Neural cell (in vitro differentiated cells): ENCODE measurements around the gene NTNG1. TPM values are rescaled to one million over a fixed set of nuclear protein-coding genes. Genes with fewer than 3 reads are reported as not detected.

Experiments used
- H2AFZ ChIP-seq: fragments of 200-600, 300-800 bp; sonication (generic), shearing (Covaris generic); 2 replicates; pipeline ENCODE4 v1.6.0; 2014; ENCODE audit warnings: low read depth, mild to moderate bottlenecking, antibody characterized with exemption, low read length, moderate library complexity
- H3F3A ChIP-seq: fragments of 200-600 bp; shearing (Covaris generic); 2 replicates; pipeline ENCODE4 v1.6.1; 2016; ENCODE audit warnings: mild to moderate bottlenecking, moderate library complexity, mixed read lengths, antibody characterized with exemption, low read length; ENCODE audit not compliant: insufficient read depth, poor library complexity, severe bottlenecking
- H3K27ac ChIP-seq: fragments of 200-600, 300-800 bp; sonication (generic), shearing (Covaris generic); 2 replicates; pipeline ENCODE4 v1.5.1; 2014; ENCODE audit warnings: mild to moderate bottlenecking, low read length, moderate library complexity
- H3K27me3 ChIP-seq: fragments of 300-800, 200-600 bp; sonication (generic), shearing (Covaris generic); 2 replicates; pipeline ENCODE4 v1.6.0; 2014; ENCODE audit warnings: mild to moderate bottlenecking, low read depth, low read length, moderate library complexity; ENCODE audit not compliant: insufficient read depth
- H3K36me3 ChIP-seq: fragments of 300-800, 200-600 bp; sonication (generic), shearing (Covaris generic); 2 replicates; pipeline ENCODE4 v1.5.1; 2014; ENCODE audit warnings: mild to moderate bottlenecking, antibody characterized with exemption, low read length, moderate library complexity; ENCODE audit not compliant: insufficient read depth
- H3K4me2 ChIP-seq: fragments of 300-800, 200-600 bp; sonication (generic), shearing (Covaris generic); 2 replicates; pipeline ENCODE4 v1.6.0; 2014; ENCODE audit warnings: mild to moderate bottlenecking, low read length
- H3K4me3 ChIP-seq: fragments of 300-800, 200-600 bp; sonication (generic), shearing (Covaris generic); 2 replicates; pipeline ENCODE4 v1.5.1; 2014; ENCODE audit warnings: mild to moderate bottlenecking, low read length, moderate library complexity
- H3K79me2 ChIP-seq: fragments of 200-600 bp; shearing (Covaris generic); replicated peaks from 2 replicates; pipeline ENCODE4 v1.6.0; 2014; ENCODE audit warnings: mild to moderate bottlenecking, low read length, moderate library complexity; ENCODE audit not compliant: insufficient read depth
- H3K9ac ChIP-seq: fragments of 300-800, 200-600 bp; sonication (generic), shearing (Covaris generic); 2 replicates; pipeline ENCODE4 v1.6.1; 2016; ENCODE audit warnings: mild to moderate bottlenecking, low read length, mixed read lengths
- H3K9me2 ChIP-seq: fragments of 200-600 bp; shearing (Covaris generic); 2 replicates; pipeline ENCODE4 v1.6.1; 2016; ENCODE audit warnings: mild to moderate bottlenecking, low read length, mixed read lengths; ENCODE audit not compliant: insufficient read depth
- H3K9me3 ChIP-seq: fragments of 200-600, 300-800 bp; sonication (generic), shearing (Covaris generic); 2 replicates; pipeline ENCODE4 v1.6.1; 2016; ENCODE audit warnings: mild to moderate bottlenecking, mixed run types, low read length, moderate library complexity, mixed read lengths
- H4K20me1 ChIP-seq: fragments of 200-600 bp; shearing (Covaris generic); 2 replicates; pipeline ENCODE4 v1.6.1; 2016; ENCODE audit warnings: mild to moderate bottlenecking, mixed run types; ENCODE audit not compliant: insufficient read depth
- CTCF ChIP-seq: fragments of 450-650 bp; IDR thresholded peaks from 2 replicates; pipeline ENCODE4 v1.5.1; 2014; ENCODE audit warnings: antibody characterized with exemption, mild to moderate bottlenecking, moderate library complexity; ENCODE audit not compliant: poor library complexity, severe bottlenecking
- EP300 ChIP-seq: fragments of 450-650 bp; conservative IDR thresholded peaks from 2 replicates; pipeline ENCODE4 v1.6.1; 2014; ENCODE audit warnings: antibody characterized with exemption, mild to moderate bottlenecking, moderate library complexity; ENCODE audit not compliant: poor library complexity, severe bottlenecking
- EZH2 ChIP-seq: fragments of 200-600, 300-800 bp; shearing (Covaris generic), sonication (generic); IDR thresholded peaks from 2 replicates; pipeline ENCODE4 v1.6.1; 2014; ENCODE audit warnings: antibody characterized with exemption, low read length, borderline replicate concordance, mild to moderate bottlenecking; ENCODE audit not compliant: insufficient read depth, poor library complexity, severe bottlenecking
- MXI1 ChIP-seq: fragments of 450-650 bp; conservative IDR thresholded peaks from 2 replicates; pipeline ENCODE4 v1.6.1; 2014; ENCODE audit warnings: antibody characterized with exemption, mild to moderate bottlenecking; ENCODE audit not compliant: poor library complexity, severe bottlenecking
- POLR2AphosphoS5 ChIP-seq: IDR thresholded peaks from 2 replicates; pipeline ENCODE4 v1.6.1; 2012
- RAD21 ChIP-seq: fragments of 450-650 bp; conservative IDR thresholded peaks from 2 replicates; pipeline ENCODE4 v1.6.1; 2014; ENCODE audit warnings: antibody characterized with exemption, mild to moderate bottlenecking, moderate library complexity
- REST ChIP-seq: IDR thresholded peaks from 2 replicates; pipeline ENCODE4 v1.6.1; 2012; ENCODE audit warnings: borderline replicate concordance
- SMC3 ChIP-seq: fragments of 450-650 bp; conservative IDR thresholded peaks from 2 replicates; pipeline ENCODE4 v1.6.1; 2014; ENCODE audit warnings: antibody characterized with exemption, mild to moderate bottlenecking, moderate library complexity; ENCODE audit not compliant: poor library complexity
- TAF1 ChIP-seq: IDR thresholded peaks from 2 replicates; pipeline ENCODE4 v1.6.1; 2012; ENCODE audit warnings: low read depth
- polyA plus RNA-seq: library from polyadenylated mRNA; depleted of rRNA; stranded (reverse); fragments of >200 nt; gene quantifications from 2 replicates; pipeline ENCODE4 v1.2.3, GENCODE V29; 2014

Gene NTNG1
- polyA plus RNA-seq, 1 donor from 2014 or later = not detected

DNA sequence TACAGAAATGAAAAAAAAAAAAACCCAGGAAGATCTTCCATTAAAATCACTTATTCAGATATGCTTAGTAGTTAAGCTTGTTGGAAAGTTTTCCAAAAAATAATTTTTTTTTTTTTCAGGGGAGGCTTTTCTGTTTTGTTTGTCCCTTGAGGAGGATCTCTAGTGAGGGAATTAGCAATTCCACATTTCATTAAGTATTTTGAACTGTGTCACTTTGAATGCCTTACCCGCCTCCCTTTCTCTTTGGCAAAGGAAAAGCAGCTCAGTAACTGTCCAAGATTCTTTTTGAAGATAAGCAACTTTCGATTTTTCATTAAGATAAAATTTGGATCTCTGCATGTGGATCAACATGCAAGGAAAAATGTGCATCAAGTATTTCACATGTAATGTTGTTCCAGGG is 1.8 kb downstream of the NTNG1 start:
- no peaks in the 10 kb centered on the region for H3K79me2 ChIP-seq
- no peak for TF ChIP-seq SMC3
- H3K9ac ChIP-seq = no peak overlapping the region
- H3K27me3 ChIP-seq = peaks cover 49% of the 10 kb centered on the region
- no peaks in the 10 kb centered on the region for H4K20me1 ChIP-seq
- H3K9me2 ChIP-seq = no peaks in the 10 kb centered on the region
- H2AFZ ChIP-seq = no peak overlapping the region
- H3F3A ChIP-seq = no peaks in the 10 kb centered on the region
- H3K27ac ChIP-seq = no peak overlapping the region
- no peak overlapping the region for H3K4me2 ChIP-seq
- H3K9me3 ChIP-seq = no peaks in the 10 kb centered on the region
- no peaks in the 10 kb centered on the region for H3K36me3 ChIP-seq
- H3K4me3 ChIP-seq = no peak overlapping the region

DNA sequence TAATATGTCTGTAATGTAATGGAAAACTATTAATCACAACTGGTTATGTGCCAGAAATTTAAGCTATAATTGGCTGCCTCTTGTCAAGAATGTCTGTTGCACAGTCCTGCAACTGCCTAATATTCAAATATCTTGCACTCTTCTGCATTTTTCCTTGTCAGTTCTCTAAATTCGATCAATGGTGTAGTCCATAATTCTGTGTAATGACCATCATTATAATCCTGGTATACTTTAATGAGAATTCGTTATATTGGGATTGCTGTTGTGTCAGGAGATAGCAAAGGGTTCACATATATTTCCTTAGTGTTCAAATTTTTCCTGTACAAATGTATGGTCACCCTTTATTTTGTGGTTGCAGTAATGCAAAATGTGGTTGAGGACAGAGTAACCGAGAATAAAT is 4.8 kb downstream of the NTNG1 start:
- no peaks in the 10 kb centered on the region for H4K20me1 ChIP-seq
- H3K27me3 ChIP-seq = peaks cover 20% of the 10 kb centered on the region
- no peak overlapping the region for H3K27ac ChIP-seq
- H3K36me3 ChIP-seq = no peaks in the 10 kb centered on the region
- no peaks in the 10 kb centered on the region for H3K9me2 ChIP-seq
- no peaks in the 10 kb centered on the region for H3F3A ChIP-seq
- no peaks in the 10 kb centered on the region for H3K79me2 ChIP-seq
- TF ChIP-seq RAD21 = no peak
- TF ChIP-seq REST = no peak
- no peak for TF ChIP-seq TAF1
- TF ChIP-seq CTCF = no peak
- no peak for TF ChIP-seq POLR2AphosphoS5
- no peak for TF ChIP-seq EZH2
- TF ChIP-seq SMC3 = no peak
- TF ChIP-seq MXI1 = no peak
- no peak for TF ChIP-seq EP300
- H3K9me3 ChIP-seq = no peaks in the 10 kb centered on the region
- no peak overlapping the region for H3K4me2 ChIP-seq
- H2AFZ ChIP-seq = no peak overlapping the region
- H3K4me3 ChIP-seq = no peak overlapping the region
- no peak overlapping the region for H3K9ac ChIP-seq

DNA sequence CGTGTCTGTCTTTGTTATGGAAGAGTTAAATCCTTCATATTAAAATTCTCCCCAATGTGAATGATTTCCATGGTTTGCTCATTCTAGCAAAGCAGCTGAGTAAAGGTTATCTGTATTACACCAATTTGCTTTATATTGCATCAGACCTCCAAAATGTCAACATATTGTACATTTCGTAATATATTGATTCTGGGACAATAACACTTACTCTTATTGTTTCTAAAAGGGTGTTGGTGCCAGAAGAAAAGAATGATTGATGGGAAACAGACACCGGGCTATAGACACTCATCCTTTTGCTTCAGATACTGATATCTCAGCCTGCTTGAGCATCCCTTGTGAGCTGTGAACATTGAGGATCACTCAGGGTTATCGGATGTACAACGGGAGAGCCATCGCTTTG is 7.0 kb downstream of the NTNG1 start:
- Histone ChIP-seq H3K27ac (no peak overlapping the region), H3K79me2 (no peaks in the 10 kb centered on the region), H3K9ac (no peak overlapping the region), H3K9me3 (no peaks in the 10 kb centered on the region), H3K27me3 (peaks cover 8% of the 10 kb centered on the region), H3K9me2 (no peaks in the 10 kb centered on the region), H4K20me1 (no peaks in the 10 kb centered on the region), H3F3A (no peaks in the 10 kb centered on the region), H3K36me3 (no peaks in the 10 kb centered on the region), H3K4me3 (no peak overlapping the region), H2AFZ (no peak overlapping the region), H3K4me2 (no peak overlapping the region)
- TF ChIP-seq MXI1 (no peak), SMC3 (no peak), CTCF (no peak), TAF1 (no peak), RAD21 (no peak), REST (no peak), POLR2AphosphoS5 (no peak), EP300 (no peak), EZH2 (no peak)
